ENCODE data around the gene CNPY2.
"Not testable (repeated sequence)": the region's sequence is repeated elsewhere in the genome, so short reads cannot be mapped to it uniquely, and the experiment has no call there.

Gene CNPY2

GRCh38 chr12:56315622-56316473 lies at the start of gene CNPY2:
Gene CNPY2, minus strand, starts transcription at chr12:56315988. Its CDS starts 771 bp downstream, at chr12:56315217.
- Mint-ChIP-seq H3K4me1 (peaks cover 6 to 25% of the 10 kb centered on the region in 2 donors), H3K27me3 (no peaks in the 10 kb centered on the region), H3K4me3 (peak within 1 kb of the TSS; percentile 99 to 100), H3K27ac (peak within 1 kb of the TSS; percentile 100), H3K9me3 (no peaks in the 10 kb centered on the region), H3K36me3 (peaks cover 20 to 22% of the 10 kb centered on the region in 2 donors)
- DNase-seq (peak; percentile 96), ATAC-seq (replicated peaks) (peak; percentile 91 to 92)

GRCh38 chr12:56362130-56363059 lies 46.6 kb upstream of the CNPY2 start, which contains the start of gene APOF:
Gene APOF, minus strand, starts transcription at chr12:56362857. Its CDS starts 112 bp downstream, at chr12:56362745.
- no peaks in the 10 kb centered on the region for H3K9me3 Mint-ChIP-seq
- H3K4me3 Mint-ChIP-seq: peak within 1 kb of the TSS in 1 of 2 donors; percentile 97
- ATAC-seq (replicated peaks) (no peak), DNase-seq (no peak)
- peak within 1 kb of the TSS; percentile 80 for H3K27ac Mint-ChIP-seq
- no peaks in the 10 kb centered on the region for H3K27me3 Mint-ChIP-seq
- H3K4me1 Mint-ChIP-seq: peaks cover 16 to 33% of the 10 kb centered on the region in 2 donors
- no peaks in the 10 kb centered on the region for H3K36me3 Mint-ChIP-seq

GRCh38 chr12:56361487-56362129 lies 45.8 kb upstream of the CNPY2 start:
- H3K4me1 Mint-ChIP-seq: peaks cover 16 to 26% of the 10 kb centered on the region in 2 donors
- no peak for DNase-seq
- no peak for ATAC-seq (replicated peaks)
- peak overlapping the region; percentile 98 for H3K27ac Mint-ChIP-seq
- no peaks in the 10 kb centered on the region for H3K9me3 Mint-ChIP-seq
- peak overlapping the region; percentile 92 to 97 for H3K4me3 Mint-ChIP-seq
- H3K36me3 Mint-ChIP-seq: no peaks in the 10 kb centered on the region
- no peaks in the 10 kb centered on the region for H3K27me3 Mint-ChIP-seq

GRCh38 chr12:56359851-56360767 lies 44.3 kb upstream of the CNPY2 start, which contains the start of gene STAT2:
Gene STAT2, minus strand, starts transcription at chr12:56360107. Its CDS starts 3,536 bp downstream, at chr12:56356571.
- ATAC-seq (replicated peaks): peak; percentile 97 to 98
- H3K9me3 Mint-ChIP-seq: no peaks in the 10 kb centered on the region
- H3K27me3 Mint-ChIP-seq: no peaks in the 10 kb centered on the region
- DNase-seq: peak; percentile 100
- H3K27ac Mint-ChIP-seq: peak within 1 kb of the TSS; percentile 98
- peaks cover 9% of the 10 kb centered on the region in 2 donors for H3K36me3 Mint-ChIP-seq
- peaks cover 12 to 21% of the 10 kb centered on the region in 2 donors for H3K4me1 Mint-ChIP-seq
- H3K4me3 Mint-ChIP-seq: peak within 1 kb of the TSS; percentile 92 to 97

GRCh38 chr12:56358836-56359532 lies 43.2 kb upstream of the CNPY2 start:
- DNase-seq: no peak
- Mint-ChIP-seq H3K4me3 (peak overlapping the region; percentile 92 to 97), H3K4me1 (peaks cover 12 to 21% of the 10 kb centered on the region in 2 donors), H3K36me3 (peaks cover 18 to 20% of the 10 kb centered on the region in 2 donors), H3K9me3 (no peaks in the 10 kb centered on the region), H3K27ac (peak overlapping the region; percentile 81), H3K27me3 (no peaks in the 10 kb centered on the region)
- no peak for ATAC-seq (replicated peaks)

- no peak overlapping the region for H3K4me3 Mint-ChIP-seq
- H3K27me3 Mint-ChIP-seq: no peaks in the 10 kb centered on the region
- no peak overlapping the region for H3K27ac Mint-ChIP-seq
- H3K9me3 Mint-ChIP-seq: no peaks in the 10 kb centered on the region
- ATAC-seq (replicated peaks) (no peak), DNase-seq (no peak)
- peaks cover 38 to 59% of the 10 kb centered on the region in 2 donors for H3K36me3 Mint-ChIP-seq
- peaks cover 0 to 3% of the 10 kb centered on the region in 2 donors for H3K4me1 Mint-ChIP-seq
These were observed 35.5 kb upstream of the CNPY2 start for GRCh38 chr12:56351325-56351724.

GRCh38 chr12:56350662-56351061 lies 34.9 kb upstream of the CNPY2 start:
- H3K4me1 Mint-ChIP-seq: peaks cover 3 to 4% of the 10 kb centered on the region in 2 donors
- H3K27me3 Mint-ChIP-seq: no peaks in the 10 kb centered on the region
- DNase-seq (no peak), ATAC-seq (replicated peaks) (no peak)
- H3K4me3 Mint-ChIP-seq: no peak overlapping the region
- H3K9me3 Mint-ChIP-seq: no peaks in the 10 kb centered on the region
- peaks cover 38 to 59% of the 10 kb centered on the region in 2 donors for H3K36me3 Mint-ChIP-seq
- H3K27ac Mint-ChIP-seq: peak overlapping the region; percentile 1

- Mint-ChIP-seq H3K4me1 (peaks cover 3 to 6% of the 10 kb centered on the region in 2 donors), H3K4me3 (no peak overlapping the region), H3K27me3 (no peaks in the 10 kb centered on the region), H3K27ac (no peak overlapping the region), H3K36me3 (peaks cover 33 to 55% of the 10 kb centered on the region in 2 donors), H3K9me3 (no peaks in the 10 kb centered on the region)
- ATAC-seq (replicated peaks) (no peak), DNase-seq (no peak)
These were observed 33.0 kb upstream of the CNPY2 start for GRCh38 chr12:56348776-56349175.

GRCh38 chr12:56347255-56347654 lies 31.5 kb upstream of the CNPY2 start:
- ATAC-seq (replicated peaks): peak in 1 of 2 donors; percentile 54
- Mint-ChIP-seq H3K36me3 (peaks cover 43 to 67% of the 10 kb centered on the region in 2 donors), H3K27ac (peak overlapping the region; percentile 42)
- not testable (repeated sequence) for DNase-seq, H3K4me1 Mint-ChIP-seq, H3K27me3 Mint-ChIP-seq, H3K4me3 Mint-ChIP-seq, H3K9me3 Mint-ChIP-seq

GRCh38 chr12:56346675-56347074 lies 30.9 kb upstream of the CNPY2 start:
- ATAC-seq (replicated peaks): no peak
- Mint-ChIP-seq H3K9me3 (no peaks in the 10 kb centered on the region), H3K36me3 (peaks cover 47 to 70% of the 10 kb centered on the region in 2 donors)

GRCh38 chr12:56342290-56342689 lies 26.5 kb upstream of the CNPY2 start:
- peaks cover 36 to 52% of the 10 kb centered on the region in 2 donors for H3K36me3 Mint-ChIP-seq
- not testable (repeated sequence) for ATAC-seq (replicated peaks); H3K9me3 Mint-ChIP-seq; H3K4me3 Mint-ChIP-seq; H3K27ac Mint-ChIP-seq; H3K27me3 Mint-ChIP-seq; DNase-seq
- H3K4me1 Mint-ChIP-seq: peaks cover 24 to 34% of the 10 kb centered on the region in 2 donors

More at GRCh38 chr12:56346675-56347074, 30.9 kb upstream of the CNPY2 start:
- no peak for DNase-seq
- no peaks in the 10 kb centered on the region for H3K27me3 Mint-ChIP-seq
- H3K4me3 Mint-ChIP-seq: no peak overlapping the region
- peaks cover 3 to 6% of the 10 kb centered on the region in 2 donors for H3K4me1 Mint-ChIP-seq
- peak overlapping the region; percentile 52 for H3K27ac Mint-ChIP-seq

- ATAC-seq (replicated peaks) (no peak), DNase-seq (no peak)
- H3K4me3 Mint-ChIP-seq: no peak overlapping the region
- peaks cover 24 to 39% of the 10 kb centered on the region in 2 donors for H3K4me1 Mint-ChIP-seq
- no peaks in the 10 kb centered on the region for H3K9me3 Mint-ChIP-seq
- no peak overlapping the region for H3K27ac Mint-ChIP-seq
- H3K36me3 Mint-ChIP-seq: peaks cover 36 to 51% of the 10 kb centered on the region in 2 donors
- no peaks in the 10 kb centered on the region for H3K27me3 Mint-ChIP-seq
These were observed 25.8 kb upstream of the CNPY2 start for GRCh38 chr12:56341616-56342015.
